IMR-90 (cell line): ENCODE results near the gene TMEM184C. TPM values are rescaled to one million over a fixed set of nuclear protein-coding genes. Genes with fewer than 3 reads are reported as not detected.

ENCODE experiments used
- ATAC-seq: fragments of 200-7000 bp; cut with Tn5 transposase; 2 replicates; pipeline ENCODE4 v1.9.1; 2020; ENCODE audit warnings: low read depth, mild to moderate bottlenecking, moderate library complexity
- BruUV-seq: library from RNA; stranded (reverse); fragments of 400-500 nt; replicated peaks from 2 replicates; lab custom pipeline; 2021; lab: Mats Ljungman, UMichigan
- CTCF ChIA-PET: fragments of 300-600 bp; formaldehyde crosslinking; extraction: SDS; loops from one replicate; lab custom pipeline; 2021; ENCODE audit warnings: antibody characterized with exemption; lab: Yijun Ruan, JAX
- POLR2A ChIA-PET: fragments of 300-600 bp; sonication (Branson Sonifier 250); formaldehyde crosslinking; loops from one replicate; lab custom pipeline; 2022; ENCODE audit warnings: antibody characterized with exemption; ENCODE audit not compliant: unreplicated experiment; lab: Charles Lee
- DNase-seq: peaks from one replicate; pipeline ENCODE4 v3.0.0; 2013
- H2AFZ ChIP-seq: replicated peaks from 2 replicates; pipeline ENCODE3; 2013; ENCODE audit warnings: low read length, mild to moderate bottlenecking; ENCODE audit not compliant: poor library complexity
- H2AK5ac ChIP-seq: 2 replicates; pipeline ENCODE4 v1.6.1; 2013; ENCODE audit warnings: low read depth, low read length, inconsistent platforms
- H2AK9ac ChIP-seq: replicated peaks from 2 replicates; pipeline ENCODE3; 2013; ENCODE audit warnings: mild to moderate bottlenecking, low read depth, low read length, moderate library complexity; ENCODE audit not compliant: poor library complexity
- H2BK120ac ChIP-seq: 2 replicates; pipeline ENCODE4 v1.6.1; 2013; ENCODE audit warnings: low read depth, low read length, inconsistent platforms
- H2BK15ac ChIP-seq: 3 replicates; pipeline ENCODE4 v1.6.1; 2013; ENCODE audit warnings: low read depth, low read length, inconsistent platforms
- H2BK20ac ChIP-seq: 2 replicates; pipeline ENCODE4 v1.6.1; 2013; ENCODE audit warnings: low read depth, mild to moderate bottlenecking, inconsistent platforms, low read length, moderate library complexity
- H2BK5ac ChIP-seq: 2 replicates; pipeline ENCODE4 v1.6.1; 2013; ENCODE audit warnings: mild to moderate bottlenecking, low read depth, low read length, inconsistent platforms; ENCODE audit not compliant: poor library complexity, severe bottlenecking
- H3K14ac ChIP-seq: replicated peaks from 2 replicates; pipeline ENCODE4 v1.6.1; 2013; ENCODE audit warnings: low read depth, low read length, inconsistent platforms
- H3K18ac ChIP-seq: 2 replicates; pipeline ENCODE4 v1.6.1; 2013; ENCODE audit warnings: low read depth, low read length, control low read depth
- H3K23ac ChIP-seq: 2 replicates; pipeline ENCODE4 v1.6.1; 2013; ENCODE audit warnings: low read depth, low read length, inconsistent platforms
- H3K27ac ChIP-seq: 2 replicates; pipeline ENCODE4 v1.5.1; 2013; ENCODE audit warnings: mild to moderate bottlenecking, control low read depth, low read length; ENCODE audit not compliant: insufficient read depth
- H3K27me3 ChIP-seq: 2 replicates; pipeline ENCODE4 v1.6.1; 2013; ENCODE audit warnings: low read length; ENCODE audit not compliant: control insufficient read depth, insufficient read depth
- H3K36me3 ChIP-seq: 2 replicates; pipeline ENCODE4 v1.6.1; 2013; ENCODE audit warnings: low read length, mixed read lengths; ENCODE audit not compliant: control insufficient read depth, insufficient read depth
- H3K4ac ChIP-seq: 2 replicates; pipeline ENCODE4 v1.6.1; 2013; ENCODE audit warnings: low read depth, low read length, inconsistent platforms
- H3K4me1 ChIP-seq: 2 replicates; pipeline ENCODE4 v1.6.1; 2013; ENCODE audit warnings: low read length, mixed read lengths; ENCODE audit not compliant: control insufficient read depth, insufficient read depth
- H3K4me2 ChIP-seq: 2 replicates; pipeline ENCODE4 v1.6.1; 2013; ENCODE audit warnings: low read depth, mild to moderate bottlenecking, control low read depth, low read length, moderate library complexity
- H3K4me3 ChIP-seq: 2 replicates; pipeline ENCODE4 v1.5.1; 2013; ENCODE audit warnings: low read depth, mild to moderate bottlenecking, control low read depth, low read length, moderate library complexity; ENCODE audit not compliant: insufficient read depth
- H3K56ac ChIP-seq: 2 replicates; pipeline ENCODE4 v1.6.1; 2013; ENCODE audit warnings: low read length, inconsistent platforms; ENCODE audit not compliant: insufficient read depth; ENCODE audit errors: extremely low read depth
- H3K79me1 ChIP-seq, 2 experiments: 2 replicates each; pipeline ENCODE4 v1.6.1; 2013; ENCODE audit warnings: low read length in 2 of 2, inconsistent platforms in 1 of 2, low read depth in 1 of 2
- H3K9ac ChIP-seq: 2 replicates; pipeline ENCODE4 v1.6.1; 2013; ENCODE audit warnings: low read depth, low read length, control low read depth
- H3K9me1 ChIP-seq: 2 replicates; pipeline ENCODE4 v1.6.1; 2013; ENCODE audit warnings: low read length, inconsistent platforms; ENCODE audit not compliant: insufficient read depth
- H3K9me3 ChIP-seq: 2 replicates; pipeline ENCODE4 v1.6.1; 2013; ENCODE audit warnings: low read length; ENCODE audit not compliant: control insufficient read depth, insufficient read depth
- H4K20me1 ChIP-seq: 2 replicates; pipeline ENCODE4 v1.6.1; 2013; ENCODE audit warnings: low read length, inconsistent platforms; ENCODE audit not compliant: insufficient read depth
- H4K5ac ChIP-seq: 2 replicates; pipeline ENCODE4 v1.6.1; 2013; ENCODE audit warnings: mild to moderate bottlenecking, low read depth, low read length, control low read depth
- H4K8ac ChIP-seq, 2 experiments: 2 replicates each; pipeline ENCODE4 v1.6.1; 2013; ENCODE audit warnings: low read depth in 2 of 2, low read length in 2 of 2, control low read depth in 1 of 2, inconsistent platforms in 1 of 2
- H4K91ac ChIP-seq: 2 replicates; pipeline ENCODE4 v1.6.1; 2013; ENCODE audit warnings: low read depth, low read length, inconsistent platforms; ENCODE audit not compliant: insufficient read depth
- CTCF ChIP-seq: conservative IDR thresholded peaks from 2 replicates; pipeline ENCODE4 v1.5.1; 2012; ENCODE audit warnings: mild to moderate bottlenecking, low read depth, low read length, improper control_type of control experiment
- MXI1 ChIP-seq: IDR thresholded peaks from 2 replicates; pipeline ENCODE4 v1.6.1; 2012; ENCODE audit warnings: low read depth, mild to moderate bottlenecking, low read length, moderate library complexity, borderline replicate concordance
- RCOR1 ChIP-seq: IDR thresholded peaks from 2 replicates; pipeline ENCODE4 v1.6.1; 2012; ENCODE audit warnings: mild to moderate bottlenecking, low read length, improper control_type of control experiment; ENCODE audit not compliant: insufficient replicate concordance
- RFX5 ChIP-seq: IDR thresholded peaks from 2 replicates; pipeline ENCODE4 v1.8.0; 2012; ENCODE audit warnings: low read depth, mild to moderate bottlenecking, low read length, moderate library complexity
- WGBS, 2 experiments: methylation state at CpG; one replicate each; pipeline versions ENCODE4 v1.1.5 to v1.1.7; 2013; ENCODE audit warnings: missing lambda C conversion rate in 2 of 2; ENCODE audit not compliant: insufficient read length in 1 of 2; ENCODE audit errors: extremely low coverage in 2 of 2; 5-methylcytosine and 5-hydroxymethylcytosine counted together
- dilution Hi-C: fragments of 300-500 bp; cut with HindIII; formaldehyde crosslinking; loops from one replicate; pipeline ENCODE4 v1.14.3; 2018; ENCODE audit warnings: low sequenced_read_pairs; ENCODE audit not compliant: unreplicated experiment
- in situ Hi-C: fragments of 300-500 bp; cut with MboI; formaldehyde crosslinking; loops from 3 replicates; pipeline ENCODE4 v1.14.3; 2019; ENCODE audit warnings: low sequenced_read_pairs, inconsistent platforms, mixed read lengths
- intact Hi-C: fragments of 100-400 bp; cut with micrococcal nuclease; formaldehyde crosslinking; loops from 2 replicates; pipeline ENCODE4 v1.10.0; 2022
- polyA plus RNA-seq, 3 experiments: library from polyadenylated mRNA; depleted of rRNA; stranded (reverse); fragments of >200 nt; gene quantifications; 2 replicates each; pipeline ENCODE4 v1.2.3, GENCODE V29; 2012; ENCODE audit warnings: low replicate concordance in 1 of 3
- total RNA-seq: library from RNA; depleted of rRNA; stranded (reverse); fragments of >200 nt; gene quantifications from 2 replicates; pipeline ENCODE4 v1.2.3, GENCODE V29; 2012

Gene TMEM184C
- total and polyA plus RNA-seq, 2 of the 4 experiments (the other 2 are of a cell fraction), result 17.4 to 67.6 TPM

GRCh38 chr4:147678796-147679549 lies 61.8 kb downstream of the TMEM184C start:
- no peak overlapping the region for H2BK15ac ChIP-seq
- peaks cover 8% of the 10 kb centered on the region for H3K4me1 ChIP-seq
- no peak overlapping the region for H4K8ac ChIP-seq
- H4K5ac ChIP-seq, result no peak overlapping the region
- no peak overlapping the region for H3K4me2 ChIP-seq
- H2BK120ac ChIP-seq, result no peak overlapping the region
- H3K36me3 ChIP-seq, result peaks cover 9% of the 10 kb centered on the region
- TF ChIP-seq RFX5 (no peak), MXI1 (no peak), RCOR1 (no peak), CTCF (no peak)
- H3K9me3 ChIP-seq, result no peaks in the 10 kb centered on the region
- no peak overlapping the region for H2AFZ ChIP-seq
- no TSS peak for BruUV-seq
- no peaks in the 10 kb centered on the region; the same call in 1 of the 2 replicates for H4K20me1 ChIP-seq
- peaks cover 6 to 47% of the 10 kb centered on the region in 2 experiments for H3K79me1 ChIP-seq
- WGBS, 2 experiments, result 85% methylated on average over 2 of the region's 12 CpGs; no CpG with 5 or more reads in 1 of the 2 experiments
- no peak overlapping the region for H2AK9ac ChIP-seq
- no peaks in the 10 kb centered on the region for H3K27me3 ChIP-seq
- H3K56ac ChIP-seq, result no peak overlapping the region
- no peak overlapping the region for H3K4me3 ChIP-seq
- H2BK5ac ChIP-seq, result no peak overlapping the region
- H3K18ac ChIP-seq, result no peak overlapping the region
- dilution Hi-C loops (no loop called here), intact Hi-C loops (no loop called here), in situ Hi-C loops (no loop called here)
- H3K9me1 ChIP-seq, result peaks cover 5% of the 10 kb centered on the region
- no peak overlapping the region for H2AK5ac ChIP-seq
- no peak overlapping the region for H3K9ac ChIP-seq
- ATAC-seq (no peak), DNase-seq (peak; percentile 41)
- H3K14ac ChIP-seq, result no peak overlapping the region
- no peak overlapping the region; the same call in 1 of the 2 replicates for H2BK20ac ChIP-seq
- H4K91ac ChIP-seq, result no peak overlapping the region
- H3K4ac ChIP-seq, result no peak overlapping the region; the same call in 1 of the 2 replicates
- no peak overlapping the region for H3K23ac ChIP-seq
- no peak overlapping the region for H3K27ac ChIP-seq
- ChIA-PET POLR2A (no interaction called here), CTCF (no interaction called here)
